Suprapubic skin (tissue), 4 donors: ENCODE data around the gene NOS3. TPM values are rescaled to one million over a fixed set of nuclear protein-coding genes. Genes with fewer than 3 reads are reported as not detected.

Experiments used
- DNase-seq, 2 donors: peaks; one replicate each; pipeline ENCODE4 v3.0.0-alpha.2; 2019; ENCODE audit warnings: low spot score in 2 of 2
- H3K27ac ChIP-seq: fragments of 200-600 bp; sonication (generic); one replicate; pipeline ENCODE4 v1.5.1; 2019
- H3K27me3 ChIP-seq: fragments of 200-600 bp; sonication (generic); one replicate; pipeline ENCODE4 v1.5.1; 2019
- H3K36me3 ChIP-seq: fragments of 200-600 bp; sonication (generic); one replicate; pipeline ENCODE4 v1.5.1; 2019
- H3K4me1 ChIP-seq: fragments of 200-600 bp; sonication (generic); one replicate; pipeline ENCODE4 v1.5.1; 2019
- H3K4me3 ChIP-seq: fragments of 200-600 bp; sonication (generic); one replicate; pipeline ENCODE4 v1.5.1; 2019; ENCODE audit warnings: mild to moderate bottlenecking
- H3K9me3 ChIP-seq: fragments of 200-600 bp; sonication (generic); one replicate; pipeline ENCODE4 v1.5.1; 2019
- EP300 ChIP-seq: sonication (generic); formaldehyde crosslinking; IDR thresholded peaks from one replicate; pipeline ENCODE4 v1.6.1; 2017; ENCODE audit warnings: antibody characterized with exemption
- POLR2A ChIP-seq, 2 donors: fragments of 450-650 bp; IDR thresholded peaks; one replicate each; pipeline ENCODE4 v1.6.1; 2017; ENCODE audit warnings: antibody characterized with exemption in 2 of 2, mild to moderate bottlenecking in 2 of 2, moderate library complexity in 2 of 2
- POLR2AphosphoS5 ChIP-seq, 3 donors: sonication (generic); formaldehyde crosslinking; IDR thresholded peaks; one replicate each; pipeline ENCODE4 v1.6.1; 2017; ENCODE audit warnings: antibody characterized with exemption in 3 of 3
- WGBS: methylation state at CpG from one replicate; pipeline ENCODE4 v1.1.5; 2018; 5-methylcytosine and 5-hydroxymethylcytosine counted together
- total RNA-seq, 4 donors: library from RNA; depleted of rRNA; stranded (reverse); fragments of >200 nt; gene quantifications; one replicate each; pipeline ENCODE4 v1.1.0, GENCODE V29; 2016
- TF ChIP-seq, protein P1 (sequence below), 2 donors: fragments of 200-600 bp in 1 of 2; fragments of 450-650 bp in 1 of 2; sonication (generic) in 1 of 2; IDR thresholded peaks; one replicate each; pipeline ENCODE4 v1.5.1; 2016 to 2019; ENCODE audit warnings: antibody characterized with exemption in 2 of 2, mild to moderate bottlenecking in 1 of 2, moderate library complexity in 1 of 2

Gene NOS3
- total RNA-seq, 4 donors from 2014 or later: 2.6 to 10.9 (median 6.8) TPM

DNA sequence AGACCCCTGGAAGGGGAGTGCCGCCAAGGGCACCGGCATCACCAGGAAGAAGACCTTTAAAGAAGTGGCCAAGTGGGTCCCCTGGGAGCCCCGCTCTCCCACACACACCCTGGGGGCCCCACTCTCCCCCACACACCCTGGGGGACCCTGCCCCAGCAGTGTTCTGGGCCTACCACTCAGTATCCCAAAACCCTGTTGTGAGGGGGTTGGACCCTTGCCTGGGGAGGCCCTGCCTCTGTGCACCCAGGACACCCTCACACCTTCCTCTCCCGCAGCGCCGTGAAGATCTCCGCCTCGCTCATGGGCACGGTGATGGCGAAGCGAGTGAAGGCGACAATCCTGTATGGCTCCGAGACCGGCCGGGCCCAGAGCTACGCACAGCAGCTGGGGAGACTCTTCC lies 10.7 kb downstream of the NOS3 start:
- no peaks in the 10 kb centered on the region for H3K9me3 ChIP-seq
- H3K27me3 ChIP-seq: peaks cover 4% of the 10 kb centered on the region
- H3K4me1 ChIP-seq: peaks cover 4% of the 10 kb centered on the region
- no peak overlapping the region for H3K4me3 ChIP-seq
- TF ChIP-seq, protein P1, sequence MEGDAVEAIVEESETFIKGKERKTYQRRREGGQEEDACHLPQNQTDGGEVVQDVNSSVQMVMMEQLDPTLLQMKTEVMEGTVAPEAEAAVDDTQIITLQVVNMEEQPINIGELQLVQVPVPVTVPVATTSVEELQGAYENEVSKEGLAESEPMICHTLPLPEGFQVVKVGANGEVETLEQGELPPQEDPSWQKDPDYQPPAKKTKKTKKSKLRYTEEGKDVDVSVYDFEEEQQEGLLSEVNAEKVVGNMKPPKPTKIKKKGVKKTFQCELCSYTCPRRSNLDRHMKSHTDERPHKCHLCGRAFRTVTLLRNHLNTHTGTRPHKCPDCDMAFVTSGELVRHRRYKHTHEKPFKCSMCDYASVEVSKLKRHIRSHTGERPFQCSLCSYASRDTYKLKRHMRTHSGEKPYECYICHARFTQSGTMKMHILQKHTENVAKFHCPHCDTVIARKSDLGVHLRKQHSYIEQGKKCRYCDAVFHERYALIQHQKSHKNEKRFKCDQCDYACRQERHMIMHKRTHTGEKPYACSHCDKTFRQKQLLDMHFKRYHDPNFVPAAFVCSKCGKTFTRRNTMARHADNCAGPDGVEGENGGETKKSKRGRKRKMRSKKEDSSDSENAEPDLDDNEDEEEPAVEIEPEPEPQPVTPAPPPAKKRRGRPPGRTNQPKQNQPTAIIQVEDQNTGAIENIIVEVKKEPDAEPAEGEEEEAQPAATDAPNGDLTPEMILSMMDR (IDR thresholded peaks at IDR 0.05): no peak
- no peak for TF ChIP-seq EP300
- no peak for TF ChIP-seq POLR2AphosphoS5 (IDR thresholded peaks at IDR 0.05)
- TF ChIP-seq POLR2A (IDR thresholded peaks at IDR 0.05): no peak
- H3K27ac ChIP-seq: no peak overlapping the region
- 92% methylated on average over 3 of the region's 16 CpGs for WGBS
- no peak for DNase-seq
- H3K36me3 ChIP-seq: no peaks in the 10 kb centered on the region

GRCh38 chr7:151003572-151003971 lies 12.8 kb downstream of the NOS3 start:
- peaks cover 4% of the 10 kb centered on the region for H3K4me1 ChIP-seq
- no peak overlapping the region for H3K27ac ChIP-seq
- DNase-seq: no peak
- 76% methylated on average over 12 of the region's 12 CpGs for WGBS
- H3K9me3 ChIP-seq: no peaks in the 10 kb centered on the region
- no peaks in the 10 kb centered on the region for H3K36me3 ChIP-seq
- H3K4me3 ChIP-seq: no peak overlapping the region
- no peaks in the 10 kb centered on the region for H3K27me3 ChIP-seq
- no peak for TF ChIP-seq POLR2AphosphoS5 (IDR thresholded peaks at IDR 0.05)
- TF ChIP-seq EP300: no peak
- no peak for TF ChIP-seq POLR2A (IDR thresholded peaks at IDR 0.05)
- TF ChIP-seq, protein P1 (IDR thresholded peaks at IDR 0.05): no peak

- H3K27ac ChIP-seq: no peak overlapping the region
- peaks cover 21% of the 10 kb centered on the region for H3K4me1 ChIP-seq
- H3K36me3 ChIP-seq: no peaks in the 10 kb centered on the region
- H3K27me3 ChIP-seq: peaks cover 15% of the 10 kb centered on the region
- TF ChIP-seq, protein P1 (IDR thresholded peaks at IDR 0.05): no peak
- TF ChIP-seq POLR2AphosphoS5 (IDR thresholded peaks at IDR 0.05) (no peak), EP300 (no peak), POLR2A (IDR thresholded peaks at IDR 0.05) (no peak)
- no peak for DNase-seq
- H3K9me3 ChIP-seq: no peaks in the 10 kb centered on the region
- H3K4me3 ChIP-seq: no peak overlapping the region
- 76% methylated on average over 6 of the region's 9 CpGs for WGBS
Observed at GRCh38 chr7:151005566-151005965, 14.7 kb downstream of the NOS3 start.

- H3K27ac ChIP-seq: no peak overlapping the region
- H3K27me3 ChIP-seq: peaks cover 15% of the 10 kb centered on the region
- no peak for DNase-seq
- H3K4me1 ChIP-seq: peaks cover 21% of the 10 kb centered on the region
- TF ChIP-seq POLR2A (IDR thresholded peaks at IDR 0.05) (no peak), POLR2AphosphoS5 (IDR thresholded peaks at IDR 0.05) (no peak), EP300 (no peak)
- TF ChIP-seq, protein P1 (IDR thresholded peaks at IDR 0.05): no peak
- WGBS: 85% methylated on average over 16 of the region's 23 CpGs
- no peaks in the 10 kb centered on the region for H3K9me3 ChIP-seq
- H3K4me3 ChIP-seq: no peak overlapping the region
- H3K36me3 ChIP-seq: no peaks in the 10 kb centered on the region
Observed at GRCh38 chr7:151006590-151007300, 15.9 kb downstream of the NOS3 start.

DNA sequence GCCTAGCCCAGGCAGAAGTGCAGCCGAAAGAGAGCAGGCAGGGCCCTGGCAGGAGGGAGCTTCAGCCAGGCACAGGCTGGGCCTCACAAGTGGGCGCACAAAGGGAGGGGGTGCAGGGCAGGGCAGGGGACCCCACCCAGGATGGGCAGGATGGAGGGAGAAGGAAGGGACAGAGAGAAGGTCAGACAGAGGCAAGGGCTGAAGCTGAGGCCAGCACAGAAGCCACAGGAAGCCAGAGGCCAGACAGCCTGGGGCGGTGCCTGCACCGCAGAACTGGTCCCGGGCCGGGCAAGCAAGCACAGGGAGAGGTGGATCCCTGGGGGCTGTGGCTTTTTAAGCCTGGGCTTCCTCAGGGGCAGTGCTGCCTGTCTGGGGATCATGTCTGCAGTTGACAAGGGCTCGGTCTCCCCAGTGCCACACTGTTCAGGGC lies 16.7 kb downstream of the NOS3 start:
- peaks cover 21% of the 10 kb centered on the region for H3K4me1 ChIP-seq
- H3K27me3 ChIP-seq: peaks cover 17% of the 10 kb centered on the region
- no peaks in the 10 kb centered on the region for H3K9me3 ChIP-seq
- 86% methylated on average over 7 of the region's 7 CpGs for WGBS
- TF ChIP-seq POLR2A (IDR thresholded peaks at IDR 0.05): no peak
- TF ChIP-seq, protein P1 (IDR thresholded peaks at IDR 0.05): no peak
- no peak for TF ChIP-seq EP300
- no peak for TF ChIP-seq POLR2AphosphoS5 (IDR thresholded peaks at IDR 0.05)
- DNase-seq: no peak
- no peaks in the 10 kb centered on the region for H3K36me3 ChIP-seq
- H3K4me3 ChIP-seq: no peak overlapping the region
- H3K27ac ChIP-seq: no peak overlapping the region
